ENCODE measurements around the gene LGMN.

DNA sequence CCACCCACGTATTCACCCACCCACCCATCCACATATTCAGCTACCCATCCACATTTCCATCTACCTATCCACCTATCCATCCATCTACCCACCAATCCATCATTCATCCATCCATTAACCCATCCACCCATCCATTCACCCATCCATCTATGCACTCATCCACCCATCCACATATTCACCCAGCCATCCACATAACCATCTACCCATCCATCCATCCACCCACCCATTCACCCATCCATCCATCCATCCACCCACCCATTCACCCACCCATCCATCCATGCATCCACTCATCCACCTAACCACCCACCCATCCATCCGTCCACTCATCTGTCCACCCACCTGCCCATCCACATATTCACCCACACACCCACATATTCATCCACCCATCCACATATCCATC, 70.5 kb downstream of the LGMN start:
- TF ChIP-seq CTCF (IDR thresholded peaks at IDR 0.05), result no peak
- TF ChIP-seq POLR2A (IDR thresholded peaks at IDR 0.05), result no peak
